Hypothalamus (tissue), 51 donors: ENCODE results near the gene DICER1.
A peak's percentile ranks its signal among the peaks of the same experiment; 100 is the strongest.

Experiments used
- DNase-seq, 51 donors: peaks; one replicate each; lab custom pipeline; 2025; lab: John Stamatoyannopoulos, UW

The DICER1 gene

DNA sequence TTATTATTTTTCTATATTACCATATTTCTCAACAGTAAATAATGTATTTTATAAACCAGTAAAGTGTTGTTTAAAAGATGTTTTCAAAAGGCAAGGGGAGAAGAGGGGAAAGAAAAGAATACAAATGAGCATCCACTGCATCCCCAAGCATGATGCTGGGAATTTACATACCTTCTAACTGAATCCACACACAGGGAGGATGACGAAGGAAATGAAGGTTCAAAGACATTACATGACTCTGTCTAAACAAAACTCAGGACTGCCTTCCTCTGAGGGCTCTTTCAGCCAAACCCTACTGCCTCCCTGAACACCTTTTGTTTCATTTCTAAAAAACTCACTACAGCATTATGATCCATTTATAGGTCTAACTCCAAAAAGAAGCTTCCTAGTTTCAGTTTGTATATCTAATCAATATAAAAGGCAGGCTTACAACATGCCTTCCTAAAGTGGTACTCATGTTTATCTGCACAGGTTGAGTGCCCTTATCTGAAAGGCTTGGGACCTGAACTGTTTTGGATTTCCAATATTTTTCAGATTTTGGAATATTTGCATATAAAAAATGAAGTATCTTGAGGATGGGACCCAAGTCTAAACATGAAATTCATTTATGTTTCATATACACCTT is 30.3 kb downstream of the DICER1 start:
- no peak for DNase-seq

DNA sequence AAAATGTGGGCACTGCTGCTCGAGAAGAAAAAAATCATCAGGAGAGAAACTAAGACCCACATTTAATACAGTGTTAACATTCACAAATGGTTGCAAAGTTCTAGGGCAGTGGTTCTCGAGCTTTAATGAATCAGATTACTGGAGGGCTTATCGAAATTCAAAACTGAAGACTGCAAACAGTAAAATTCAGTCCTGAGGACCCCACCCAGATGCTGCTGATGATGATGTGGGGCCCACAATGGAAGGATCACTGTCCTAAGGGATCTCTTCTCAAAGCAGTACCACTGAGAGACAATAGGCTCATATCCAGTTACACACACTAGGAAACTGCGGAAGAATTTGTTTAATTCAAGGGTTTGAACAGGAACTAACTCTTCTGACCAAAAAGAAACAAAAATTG is 31.4 kb downstream of the DICER1 start:
- DNase-seq: no peak

- no peak for DNase-seq
Measured at GRCh38 chr14:95125221-95125620, 32.1 kb downstream of the DICER1 start.

DNA sequence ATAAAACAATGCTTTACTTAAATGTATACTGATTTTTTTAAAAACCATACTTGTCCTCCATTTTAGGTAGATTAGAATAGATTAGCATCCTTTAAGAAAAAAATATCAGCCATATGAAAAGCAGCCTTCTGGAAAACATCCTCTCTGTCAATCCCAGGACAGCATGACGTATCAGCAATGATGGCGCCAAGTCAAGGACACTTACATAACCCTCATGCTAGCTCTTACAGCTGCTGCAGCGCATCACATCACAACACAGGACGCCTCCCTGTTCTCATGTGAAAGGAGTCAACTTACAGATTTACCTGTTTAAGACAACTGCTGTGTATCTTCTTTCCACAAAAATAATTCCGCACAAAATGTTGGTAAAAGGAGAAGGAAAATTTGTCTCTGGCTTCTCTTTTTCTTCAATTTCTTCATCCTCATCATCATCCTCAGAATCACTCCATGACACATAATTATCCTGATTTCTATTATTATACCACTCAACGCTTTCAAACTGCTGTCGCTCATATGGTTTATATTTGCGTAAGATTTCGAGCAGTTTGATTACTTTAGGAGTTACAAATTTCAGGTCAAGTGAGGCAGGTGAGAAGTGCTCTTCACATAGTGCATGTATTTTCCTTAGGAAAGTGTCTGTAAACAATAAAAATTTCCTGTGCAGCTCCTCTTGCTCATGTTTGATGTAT is 33.3 kb downstream of the DICER1 start:
- DNase-seq: peak in 4 of 51 donors; percentile 9 to 32 (median 23)

GRCh38 chr14:95122621-95122945 is 34.7 kb downstream of the DICER1 start:
- DNase-seq: no peak

DNA sequence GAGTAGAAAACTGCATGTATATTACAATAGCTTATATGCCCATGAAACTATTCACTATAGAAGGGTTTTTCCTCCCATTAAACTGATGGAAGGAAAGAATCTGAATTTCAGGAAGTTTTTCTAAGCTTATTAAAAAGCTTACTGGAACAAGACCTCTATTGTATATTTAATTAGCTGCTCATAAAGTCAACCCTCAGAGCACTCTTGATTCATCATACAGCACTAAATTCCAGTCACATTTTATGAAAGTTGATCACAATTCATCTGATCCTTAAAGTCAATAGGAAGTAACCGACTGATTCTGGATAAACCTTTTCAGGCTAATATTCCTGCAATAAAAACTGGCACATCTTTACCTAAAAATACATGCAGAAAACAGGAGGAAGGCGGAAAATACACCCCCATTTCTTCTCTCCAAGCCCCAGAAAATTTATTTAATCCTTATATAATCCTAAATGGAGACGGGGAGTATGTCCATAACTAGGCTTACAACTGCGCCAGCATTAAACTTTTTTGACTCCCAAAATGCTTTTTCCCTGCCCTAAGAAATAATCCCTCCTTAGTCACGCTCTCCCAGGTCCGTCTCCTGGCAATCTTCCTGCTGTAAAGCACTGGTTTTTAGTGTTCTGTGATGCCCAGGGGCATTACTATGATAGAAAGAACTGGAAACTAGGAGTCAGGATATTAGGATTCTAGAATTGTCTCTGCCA is 35.3 kb downstream of the DICER1 start:
- DNase-seq: no peak

DNA sequence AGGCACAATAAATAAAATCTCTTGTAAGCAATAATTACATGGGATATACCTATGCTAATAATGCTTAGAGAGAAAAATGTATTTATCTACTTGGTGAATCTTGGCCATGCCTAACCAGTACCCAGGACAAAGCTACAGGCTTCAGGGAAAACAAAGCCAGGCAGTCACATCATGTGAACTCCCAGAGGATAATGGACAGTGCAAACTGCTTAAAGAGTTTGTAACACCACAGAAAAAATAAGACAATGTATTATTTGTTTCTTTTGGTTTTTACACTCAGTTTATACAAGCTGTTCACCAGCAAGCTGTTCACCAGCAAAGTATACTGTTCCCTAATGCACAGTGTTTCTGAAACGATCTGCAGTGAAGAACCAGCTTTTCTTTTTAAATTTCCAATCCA is 38.0 kb downstream of the DICER1 start:
- DNase-seq: peak in 19 of 51 donors; percentile 8 to 82 (median 42)

GRCh38 chr14:95117937-95118721 is 39.2 kb downstream of the DICER1 start:
- no peak for DNase-seq

- DNase-seq: no peak
Measured at GRCh38 chr14:95113476-95113875, 43.9 kb downstream of the DICER1 start.

GRCh38 chr14:95111507-95112164 is 45.7 kb downstream of the DICER1 start:
- no peak for DNase-seq

- DNase-seq: peak in 1 of 51 donors; percentile 25
Measured at GRCh38 chr14:95110178-95110577, 47.2 kb downstream of the DICER1 start.

GRCh38 chr14:95107711-95108110 is 49.6 kb downstream of the DICER1 start:
- no peak for DNase-seq

- no peak for DNase-seq
Measured at GRCh38 chr14:95106971-95107370, 50.4 kb downstream of the DICER1 start.

GRCh38 chr14:95104911-95105310 is 52.4 kb downstream of the DICER1 start:
- no peak for DNase-seq

GRCh38 chr14:95102680-95103044 is 54.7 kb downstream of the DICER1 start:
- no peak for DNase-seq

DNA sequence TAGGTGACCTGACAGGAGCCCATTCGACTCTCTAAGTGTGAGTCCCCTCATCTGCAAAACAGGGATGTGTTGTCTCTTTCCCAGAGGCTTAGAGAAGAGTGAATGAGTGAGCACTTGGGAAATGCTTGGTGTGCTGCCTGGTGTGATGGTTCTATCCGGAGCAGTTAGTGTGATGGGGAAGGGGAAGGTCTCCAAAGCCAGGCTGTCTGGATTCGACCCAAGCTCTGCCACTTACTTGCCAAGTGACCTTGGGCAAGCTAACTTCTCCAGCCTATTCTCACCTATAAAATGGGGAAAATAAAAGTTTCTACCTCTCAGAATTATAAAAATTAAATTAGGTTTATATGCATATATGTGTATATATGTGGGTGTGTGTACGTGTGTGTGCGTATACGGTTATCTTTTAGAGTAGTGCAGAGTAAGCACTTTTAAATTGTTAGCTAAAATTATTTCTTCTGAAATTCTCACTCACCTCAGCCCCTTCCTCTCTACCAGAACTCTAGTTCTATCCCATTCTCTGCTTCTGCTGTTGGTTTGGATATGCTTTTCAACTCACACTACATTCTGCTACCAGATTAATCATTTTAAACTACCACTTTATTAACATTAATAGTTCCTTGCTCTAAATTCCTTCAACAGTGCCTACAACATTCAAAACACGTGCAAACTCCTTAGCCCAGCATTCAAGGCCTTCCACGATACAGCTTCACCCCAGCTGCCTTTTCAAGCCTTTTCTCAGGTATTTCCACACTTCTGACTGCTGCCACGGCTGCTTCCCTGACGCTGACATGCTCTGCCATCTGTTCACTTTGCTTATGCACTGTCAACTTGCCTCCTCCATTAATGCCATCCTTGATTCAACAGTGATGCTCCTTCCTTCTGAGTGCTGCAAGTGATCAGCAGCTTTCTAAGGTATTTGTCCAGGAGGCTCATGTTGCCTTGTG is 55.3 kb downstream of the DICER1 start:
- DNase-seq: no peak

- DNase-seq: peak in 30 of 51 donors; percentile 8 to 68 (median 33)
Measured at GRCh38 chr14:95098984-95099599, 58.2 kb downstream of the DICER1 start.

- no peak for DNase-seq
Measured at GRCh38 chr14:95097385-95097784, 59.9 kb downstream of the DICER1 start.

- DNase-seq: peak in 1 of 51 donors; percentile 41
Measured at GRCh38 chr14:95096476-95096875, 60.9 kb downstream of the DICER1 start.
